ENCODE results near the gene CFAP97D1.

The CFAP97D1 gene

DNA sequence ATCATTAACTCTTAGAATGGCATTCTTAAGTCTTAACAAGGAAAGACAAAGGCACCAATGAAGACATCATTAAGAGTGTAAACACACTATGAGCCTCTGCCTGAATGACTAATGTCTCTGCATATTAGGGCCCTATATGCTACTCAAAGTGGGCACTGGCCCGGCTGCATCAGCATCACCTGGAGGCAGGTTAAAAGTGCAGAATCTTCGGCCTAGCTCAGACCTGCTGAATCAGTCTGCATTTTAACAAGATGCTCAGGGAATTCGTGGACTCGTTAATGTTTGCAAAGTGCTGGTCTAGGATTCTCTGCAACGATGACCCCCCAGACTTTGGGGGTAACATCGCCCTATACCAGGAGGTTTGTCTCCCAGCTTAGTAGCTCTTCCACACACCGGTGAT lies 46.0 kb downstream of the CFAP97D1 start:
- no peak for DNase-seq (ENCODE audit: low read depth in 2 of 2)

DNA sequence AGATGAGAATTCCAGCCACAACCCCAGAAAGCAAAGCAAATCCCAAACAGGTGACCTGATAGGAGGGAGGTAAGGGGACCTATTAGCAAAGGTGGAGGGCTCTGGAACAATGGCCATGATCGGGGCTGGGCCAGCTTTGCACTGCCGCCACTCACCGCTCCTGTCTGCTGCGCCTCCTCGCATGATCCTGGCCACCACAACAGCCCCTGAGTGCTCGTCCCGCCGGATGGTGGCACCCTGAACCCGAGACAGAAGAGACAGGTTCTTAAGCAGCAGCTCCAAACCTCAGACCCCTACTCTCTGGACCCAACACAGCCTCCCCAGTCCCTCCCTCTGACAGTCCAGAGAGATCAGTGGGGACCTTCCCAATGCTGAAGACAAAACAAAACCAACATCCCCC lies 47.4 kb downstream of the CFAP97D1 start:
- no peak for DNase-seq (ENCODE audit: low read depth in 2 of 2)

DNA sequence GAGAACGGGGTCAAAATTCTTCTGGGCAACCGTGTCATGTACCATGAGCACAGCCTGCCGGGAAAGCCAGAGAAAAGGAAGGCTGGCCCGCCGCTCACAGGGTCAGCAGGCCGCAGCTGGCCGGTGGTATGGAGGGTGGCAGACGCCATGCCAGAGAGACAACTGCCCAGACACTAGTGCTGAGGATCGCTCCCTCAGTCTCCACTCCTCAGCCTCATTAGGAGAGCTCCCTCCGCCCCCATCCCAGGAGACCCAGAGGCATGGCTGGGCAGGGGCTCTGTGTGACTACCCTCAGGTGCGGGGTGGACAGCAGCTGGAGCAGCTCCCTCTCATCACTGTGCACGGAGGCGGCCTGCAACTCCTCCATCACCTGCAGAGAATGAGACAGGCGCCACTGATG lies 49.5 kb downstream of the CFAP97D1 start:
- DNase-seq (ENCODE audit: low read depth in 2 of 2): no peak

DNA sequence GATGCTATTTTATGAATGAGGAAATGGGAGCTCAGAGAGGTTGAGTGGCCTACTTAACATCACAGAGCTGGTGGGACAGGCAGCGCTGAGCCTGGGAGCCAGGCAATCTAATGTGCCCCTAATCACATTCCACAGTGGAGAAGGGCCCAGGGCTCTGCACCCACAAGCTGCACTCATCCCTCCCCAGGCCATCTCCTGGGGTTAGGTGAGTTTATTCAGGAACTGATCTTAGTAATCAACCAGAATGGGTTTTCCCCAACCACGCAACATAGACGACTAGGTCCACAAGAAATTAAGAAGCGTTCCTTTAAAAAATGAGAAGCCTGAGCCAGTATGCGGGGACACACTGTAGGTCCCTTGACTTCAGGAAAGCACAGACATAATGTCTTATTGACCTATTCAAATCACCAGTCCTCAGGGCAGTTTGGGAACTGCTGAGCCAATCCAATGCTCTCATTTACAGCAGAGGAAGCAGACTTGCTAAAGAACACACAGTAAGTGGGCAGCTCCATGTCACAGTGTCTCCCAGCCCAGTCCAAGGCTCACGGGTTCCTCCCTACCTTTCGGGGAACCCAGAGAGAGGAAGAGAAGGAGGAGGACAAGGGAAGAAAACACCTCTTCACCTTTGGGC lies 50.4 kb downstream of the CFAP97D1 start:
- no peak for DNase-seq (ENCODE audit: low read depth in 2 of 2)

DNA sequence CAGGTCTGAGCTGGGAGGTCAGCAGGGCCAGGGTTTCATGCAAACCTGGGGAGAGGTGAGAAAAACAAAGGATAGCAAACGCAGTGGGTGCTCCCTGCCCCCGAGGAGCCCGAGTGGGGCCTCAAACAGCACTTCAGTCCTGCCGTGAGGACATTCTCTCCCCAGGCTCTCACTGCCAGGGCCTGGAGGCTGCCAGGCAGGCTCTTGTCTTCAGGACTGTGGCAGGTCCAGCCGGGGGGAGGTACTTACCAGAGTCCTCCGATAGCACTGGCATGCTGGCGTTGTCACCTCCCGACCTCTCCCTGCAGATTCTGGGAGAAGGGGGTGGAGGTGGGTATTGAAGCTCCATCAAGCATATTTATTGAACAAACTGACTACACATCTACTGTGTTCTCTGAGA lies 51.4 kb downstream of the CFAP97D1 start:
- DNase-seq (ENCODE audit: low read depth in 2 of 2): no peak

DNA sequence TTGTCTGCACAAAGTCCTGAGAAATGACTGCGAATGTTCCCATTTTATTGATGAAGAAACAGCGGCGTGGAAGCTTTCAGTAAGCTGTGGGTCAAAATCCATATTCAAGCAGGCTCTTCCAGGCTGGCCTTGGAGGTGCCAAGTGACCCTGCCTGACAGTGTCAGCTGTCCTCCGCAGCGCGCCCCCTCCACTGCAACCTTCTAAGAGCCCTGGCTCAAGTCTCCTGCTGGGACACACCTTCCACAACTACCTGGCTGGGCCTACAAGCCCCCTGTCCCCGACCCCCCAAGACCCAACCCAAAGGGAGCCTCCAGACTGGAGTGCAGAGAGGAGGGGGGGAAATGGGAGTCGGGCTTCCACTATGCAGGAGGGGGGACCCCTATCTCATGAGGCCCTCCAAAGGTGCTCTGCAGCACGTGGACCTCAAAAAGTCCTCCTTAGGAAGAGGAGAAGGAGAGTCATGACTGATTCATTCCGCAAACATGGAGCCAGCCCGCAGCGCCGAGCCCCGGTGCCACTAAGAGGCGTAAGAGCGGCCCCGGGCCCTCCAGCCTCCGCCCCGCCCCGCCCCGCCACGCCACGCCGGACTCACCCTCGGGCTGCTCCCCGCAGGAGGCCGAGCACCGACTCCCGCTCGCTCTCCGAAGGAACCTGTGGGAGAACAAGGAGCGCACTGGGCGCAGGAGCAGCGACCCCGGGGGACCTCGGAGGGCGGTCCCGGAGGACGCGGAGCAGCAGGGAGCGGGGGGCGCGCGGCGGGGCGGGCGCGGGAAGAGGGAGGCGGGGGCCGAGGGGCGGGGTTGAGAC lies 52.1 kb downstream of the CFAP97D1 start:
- DNase-seq (ENCODE audit: low read depth in 2 of 2): no peak

DNA sequence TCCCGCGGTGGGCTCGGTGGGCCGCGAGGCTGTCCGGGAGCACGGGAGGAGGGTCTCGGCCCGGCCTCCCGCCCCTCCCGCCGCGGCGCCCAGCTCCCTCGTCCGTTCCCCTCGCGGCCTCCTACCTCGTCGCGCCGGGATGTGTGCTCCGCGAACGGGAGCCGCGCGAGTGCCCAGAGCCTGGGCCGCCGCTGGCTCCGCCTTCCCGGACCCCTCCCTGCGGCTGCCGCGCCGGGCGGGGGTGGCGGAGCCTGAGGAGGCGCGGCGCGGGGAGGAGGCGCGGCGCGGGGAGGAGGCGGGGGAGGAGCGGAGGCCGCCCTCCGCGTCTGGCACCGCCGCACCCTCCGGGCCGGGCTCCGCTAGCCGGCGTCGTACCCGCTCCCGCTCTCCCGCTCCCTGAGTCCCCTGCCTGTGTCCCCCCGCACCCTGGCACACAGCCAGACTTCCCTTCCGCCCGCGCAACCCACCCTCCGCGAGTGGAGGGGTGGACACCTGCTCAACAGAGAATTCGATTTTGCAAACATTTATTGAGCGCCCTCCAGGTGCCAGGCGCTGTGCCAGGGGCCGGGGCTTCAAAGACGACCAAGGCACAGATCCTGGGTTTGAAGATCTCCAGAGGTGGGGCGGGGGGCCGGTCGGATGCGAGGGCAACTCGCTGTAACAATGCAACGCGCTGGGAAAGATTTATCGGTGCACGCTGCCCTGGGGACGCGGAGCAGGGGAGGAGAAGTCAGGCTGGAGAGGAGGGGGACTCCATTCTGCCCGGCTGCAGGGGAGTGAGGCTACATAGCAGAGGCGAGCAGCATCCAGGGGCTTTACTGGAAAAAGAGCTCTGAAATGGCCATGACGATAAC lies 53.0 kb downstream of the CFAP97D1 start, which contains the start of gene MPP3:
MPP3 (minus strand) TSS at position 171 of the 854 bp plus-strand sequence. CDS start 1,240 bp downstream, outside the sequence.
- peak in 1 of 2 donors; percentile 24 for DNase-seq (ENCODE audit: low read depth in 2 of 2)

DNA sequence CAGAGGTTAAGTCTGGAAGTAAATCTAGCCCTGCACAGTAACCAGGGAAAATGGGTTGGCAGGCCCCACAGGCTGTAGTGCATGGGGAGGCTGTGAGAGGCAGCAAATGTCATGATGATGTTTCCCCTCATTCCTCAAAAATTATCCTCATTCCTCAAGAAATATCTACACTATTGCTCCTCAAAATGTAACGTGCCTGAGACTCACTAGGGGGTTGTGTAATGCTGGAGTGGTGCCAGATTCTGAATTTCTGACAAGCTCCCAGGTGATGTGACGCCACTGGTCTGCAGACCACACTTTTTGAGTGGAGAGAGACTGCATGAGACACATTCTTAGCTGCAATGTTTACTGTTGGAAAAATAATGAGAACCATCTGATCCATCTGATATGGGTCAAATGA lies 53.9 kb downstream of the CFAP97D1 start:
- no peak for DNase-seq (ENCODE audit: low read depth in 2 of 2)

Data from stimulated activated CD8-positive, alpha-beta memory T cell treated with anti-CD3 and anti-CD28 coated beads, Interleukin-2, amount 100 ng/mL, for 1 hour (primary cell).